Astrocyte of the cerebellum (primary cell): Measurements from ENCODE around the gene ZNF367.
"Not testable (repeated sequence)": the region's sequence is repeated elsewhere in the genome, so short reads cannot be mapped to it uniquely, and the experiment has no call there.

Experiments
- DNase-seq: peaks from one replicate; pipeline ENCODE4 v3.0.0-alpha.2; 2011; ENCODE audit warnings: low read depth
- H3K4me3 ChIP-seq: 2 replicates; pipeline ENCODE4 v1.5.1; 2011; ENCODE audit warnings: mild to moderate bottlenecking, low read depth, low read length, moderate library complexity
- CTCF ChIP-seq: IDR thresholded peaks from 2 replicates; pipeline ENCODE4 v1.5.1; 2012; ENCODE audit warnings: low read length, low read depth, moderate library complexity, mild to moderate bottlenecking; ENCODE audit errors: missing control alignments
- in situ Hi-C: cut with HindIII; loops from 2 replicates; pipeline ENCODE4 v1.10.0; 2017; ENCODE audit warnings: low sequenced_read_pairs

The ZNF367 gene

GRCh38 chr9:96382175-96382574, 36.0 kb downstream of the ZNF367 start:
- TF ChIP-seq CTCF: no peak
- peak overlapping the region; percentile 49 for H3K4me3 ChIP-seq
- in situ Hi-C loops: no loop called here
- no peak for DNase-seq

GRCh38 chr9:96381696-96382095, 36.5 kb downstream of the ZNF367 start:
- in situ Hi-C loops: no loop called here
- H3K4me3 ChIP-seq: no peak overlapping the region
- no peak for DNase-seq
- no peak for TF ChIP-seq CTCF

- no peak for DNase-seq
- no peak for TF ChIP-seq CTCF
- no peak overlapping the region for H3K4me3 ChIP-seq
- in situ Hi-C loops: no loop called here
These were observed 37.0 kb downstream of the ZNF367 start for GRCh38 chr9:96381125-96381524.

GRCh38 chr9:96379461-96379860, 38.7 kb downstream of the ZNF367 start:
- TF ChIP-seq CTCF: no peak
- no peak overlapping the region for H3K4me3 ChIP-seq
- in situ Hi-C loops: no loop called here
- DNase-seq: no peak

GRCh38 chr9:96378187-96378586, 40.0 kb downstream of the ZNF367 start:
- in situ Hi-C loops: no loop called here
- DNase-seq: no peak
- no peak for TF ChIP-seq CTCF
- no peak overlapping the region for H3K4me3 ChIP-seq

GRCh38 chr9:96376891-96377874, 41.0 kb downstream of the ZNF367 start:
- no peak for TF ChIP-seq CTCF
- no peak overlapping the region for H3K4me3 ChIP-seq
- in situ Hi-C loops: no loop called here
- peak; percentile 81 for DNase-seq

- DNase-seq, in situ Hi-C loops: not testable (repeated sequence)
These were observed 42.7 kb downstream of the ZNF367 start for GRCh38 chr9:96375507-96375906.

More at GRCh38 chr9:96375507-96375906, 42.7 kb downstream of the ZNF367 start:
- H3K4me3 ChIP-seq: not testable (repeated sequence)
